Activated CD4-positive, CD25-positive, alpha-beta regulatory T cell treated with anti-CD3 and anti-CD28 coated beads, Interleukin-2, amount 50 U/mL, for 24 hours (primary cell): ENCODE measurements around the gene TMEM115.
"Not testable (repeated sequence)": the region's sequence is repeated elsewhere in the genome, so short reads cannot be mapped to it uniquely, and the experiment has no call there.

Experiments
- ATAC-seq, 2 donors: fragments of 150-1000 bp; cut with Tn5 transposase; one replicate each; pipeline ENCODE4 v1.10.0; 2021; ENCODE audit warnings: mild to moderate bottlenecking in 1 of 2, moderate library complexity in 1 of 2

TMEM115 gene

GRCh38 chr3:50314342-50314741, 45.0 kb downstream of the TMEM115 start:
- ATAC-seq, result no peak

GRCh38 chr3:50312041-50312440, 47.3 kb downstream of the TMEM115 start:
- not testable (repeated sequence) for ATAC-seq
